PC-3 (cell line): Measurements from ENCODE around the gene MGAT4D. TPM values are rescaled to one million over a fixed set of nuclear protein-coding genes. Genes with fewer than 3 reads are reported as not detected.
A peak's percentile ranks its signal among the peaks of the same experiment; 100 is the strongest.

Experiments
- ATAC-seq: fragments of 200-7000 bp; cut with Tn5 transposase; 2 replicates; pipeline ENCODE4 v1.9.1; 2020; ENCODE audit warnings: mild to moderate bottlenecking, moderate library complexity
- BruUV-seq: library from RNA; stranded (reverse); fragments of 400-500 nt; replicated peaks from 2 replicates; lab custom pipeline; 2021; lab: Mats Ljungman, UMichigan
- CTCF ChIA-PET: fragments of 300-600 bp; sonication (Branson Sonifier 250); formaldehyde crosslinking; loops from one replicate; lab custom pipeline; 2022; ENCODE audit warnings: antibody characterized with exemption; lab: Charles Lee
- POLR2A ChIA-PET: fragments of 300-600 bp; sonication (Branson Sonifier 250); formaldehyde crosslinking; loops from one replicate; lab custom pipeline; 2022; ENCODE audit warnings: antibody characterized with exemption; ENCODE audit not compliant: unreplicated experiment; lab: Charles Lee
- DNase-seq: peaks from one replicate; pipeline ENCODE4 v3.0.0-alpha.2; 2015
- H2AFZ ChIP-seq: fragments of 300-600 bp; sonication (generic); 2 replicates; pipeline ENCODE4 v1.6.0; 2016; ENCODE audit warnings: antibody characterized with exemption, low read length
- H3F3A ChIP-seq: fragments of 300-600 bp; sonication (generic); one replicate; pipeline ENCODE4 v1.6.0; 2017; ENCODE audit warnings: antibody characterized with exemption, low read length, control low read depth, mild to moderate bottlenecking; ENCODE audit not compliant: unreplicated experiment
- H3K27ac ChIP-seq: fragments of 300-600 bp; sonication (generic); 2 replicates; pipeline ENCODE4 v1.5.1; 2016; ENCODE audit warnings: mild to moderate bottlenecking, low read length
- H3K27me3 ChIP-seq: fragments of 300-600 bp; sonication (generic); 2 replicates; pipeline ENCODE4 v1.6.1; 2016; ENCODE audit warnings: low read length, mixed read lengths
- H3K36me3 ChIP-seq: fragments of 300-600 bp; sonication (generic); 2 replicates; pipeline ENCODE4 v1.6.1; 2016; ENCODE audit warnings: low read depth, mixed run types, low read length, mixed read lengths
- H3K4me1 ChIP-seq: fragments of 300-600 bp; sonication (generic); 2 replicates; pipeline ENCODE4 v1.5.1; 2016; ENCODE audit warnings: low read length; ENCODE audit not compliant: insufficient read depth
- H3K4me2 ChIP-seq: fragments of 300-600 bp; sonication (generic); 2 replicates; pipeline ENCODE4 v1.6.0; 2016; ENCODE audit warnings: low read length
- H3K4me3 ChIP-seq: fragments of 300-600 bp; sonication (generic); 2 replicates; pipeline ENCODE4 v1.5.1; 2016; ENCODE audit warnings: mild to moderate bottlenecking, low read length, mixed read lengths
- H3K79me2 ChIP-seq: fragments of 300-600 bp; sonication (generic); 2 replicates; pipeline ENCODE4 v1.6.1; 2017; ENCODE audit warnings: low read length, mixed read lengths
- H3K9ac ChIP-seq: fragments of 300-600 bp; sonication (generic); 2 replicates; pipeline ENCODE4 v1.6.0; 2016; ENCODE audit warnings: mild to moderate bottlenecking, low read length
- H3K9me2 ChIP-seq: fragments of 300-600 bp; sonication (generic); replicated peaks from 2 replicates; pipeline ENCODE4 v1.6.1; 2016; ENCODE audit warnings: mixed run types, low read length, mixed read lengths
- H3K9me3 ChIP-seq: fragments of 300-600 bp; sonication (generic); 2 replicates; pipeline ENCODE4 v1.6.1; 2016; ENCODE audit warnings: low read length, mixed read lengths
- H4K20me1 ChIP-seq: fragments of 300-600 bp; sonication (generic); 2 replicates; pipeline ENCODE4 v1.6.1; 2016; ENCODE audit warnings: low read length, mixed read lengths
- EZH2 ChIP-seq: fragments of 300-600 bp; sonication (generic); IDR thresholded peaks from one replicate; pipeline ENCODE4 v1.6.1; 2017; ENCODE audit warnings: antibody characterized with exemption, mild to moderate bottlenecking, low read length; ENCODE audit not compliant: unreplicated experiment
- EZH2phosphoT487 ChIP-seq: fragments of 300-600 bp; sonication (generic); IDR thresholded peaks from 2 replicates; pipeline ENCODE4 v1.6.1; 2018; ENCODE audit warnings: mild to moderate bottlenecking, antibody characterized with exemption, low read length, borderline replicate concordance
- intact Hi-C: fragments of 100-400 bp; cut with micrococcal nuclease; formaldehyde crosslinking; loops from 2 replicates; pipeline ENCODE4 v1.9.0; 2023
- total RNA-seq: library from RNA; depleted of rRNA; stranded (reverse); fragments of >200 nt; gene quantifications from 2 replicates; pipeline ENCODE4 v1.2.3, GENCODE V29; 2014
- TF ChIP-seq, protein P1 (sequence below): fragments of 300-600 bp; sonication (generic); conservative IDR thresholded peaks from 2 replicates; pipeline ENCODE4 v1.5.1; 2017; ENCODE audit warnings: antibody characterized with exemption, low read depth, mild to moderate bottlenecking, low read length

Gene MGAT4D
- total RNA-seq, 1 experiment from 2014 or later = not detected

GRCh38 chr4:140529434-140529833 lies 31.3 kb upstream of the MGAT4D start:
- no TSS peak for BruUV-seq
- no peaks in the 10 kb centered on the region for H3K9me3 ChIP-seq
- H3K9ac ChIP-seq = no peak overlapping the region
- no peaks in the 10 kb centered on the region for H3K9me2 ChIP-seq
- peaks cover 7% of the 10 kb centered on the region; the same call in 1 of the 2 replicates for H3K4me1 ChIP-seq
- no peak for ATAC-seq
- no peak for DNase-seq
- no peaks in the 10 kb centered on the region for H4K20me1 ChIP-seq
- no peak overlapping the region for H3K4me2 ChIP-seq
- H3F3A ChIP-seq = no peaks in the 10 kb centered on the region
- no peaks in the 10 kb centered on the region; the same call in none of the 2 replicates for H3K36me3 ChIP-seq
- no peak overlapping the region for H2AFZ ChIP-seq
- peaks cover 15% of the 10 kb centered on the region; the same call in 1 of the 2 replicates for H3K79me2 ChIP-seq
- intact Hi-C loops = no loop called here
- no peak overlapping the region for H3K27ac ChIP-seq
- no peaks in the 10 kb centered on the region for H3K27me3 ChIP-seq
- TF ChIP-seq EZH2 (no peak), EZH2phosphoT487 (no peak)
- TF ChIP-seq, protein P1, sequence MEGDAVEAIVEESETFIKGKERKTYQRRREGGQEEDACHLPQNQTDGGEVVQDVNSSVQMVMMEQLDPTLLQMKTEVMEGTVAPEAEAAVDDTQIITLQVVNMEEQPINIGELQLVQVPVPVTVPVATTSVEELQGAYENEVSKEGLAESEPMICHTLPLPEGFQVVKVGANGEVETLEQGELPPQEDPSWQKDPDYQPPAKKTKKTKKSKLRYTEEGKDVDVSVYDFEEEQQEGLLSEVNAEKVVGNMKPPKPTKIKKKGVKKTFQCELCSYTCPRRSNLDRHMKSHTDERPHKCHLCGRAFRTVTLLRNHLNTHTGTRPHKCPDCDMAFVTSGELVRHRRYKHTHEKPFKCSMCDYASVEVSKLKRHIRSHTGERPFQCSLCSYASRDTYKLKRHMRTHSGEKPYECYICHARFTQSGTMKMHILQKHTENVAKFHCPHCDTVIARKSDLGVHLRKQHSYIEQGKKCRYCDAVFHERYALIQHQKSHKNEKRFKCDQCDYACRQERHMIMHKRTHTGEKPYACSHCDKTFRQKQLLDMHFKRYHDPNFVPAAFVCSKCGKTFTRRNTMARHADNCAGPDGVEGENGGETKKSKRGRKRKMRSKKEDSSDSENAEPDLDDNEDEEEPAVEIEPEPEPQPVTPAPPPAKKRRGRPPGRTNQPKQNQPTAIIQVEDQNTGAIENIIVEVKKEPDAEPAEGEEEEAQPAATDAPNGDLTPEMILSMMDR = no peak
- ChIA-PET CTCF (no interaction called here), POLR2A (no interaction called here)
- H3K4me3 ChIP-seq = no peak overlapping the region

- Histone ChIP-seq H3K4me3 (peak within 1 kb of the TSS; percentile 77), H3K9ac (peak within 1 kb of the TSS; percentile 84), H3K36me3 (no peaks in the 10 kb centered on the region; the same call in none of the 2 replicates), H3K4me1 (peaks cover 7% of the 10 kb centered on the region; the same call in 1 of the 2 replicates), H4K20me1 (no peaks in the 10 kb centered on the region), H3K27me3 (no peaks in the 10 kb centered on the region), H3F3A (no peaks in the 10 kb centered on the region), H3K9me3 (no peaks in the 10 kb centered on the region), H3K79me2 (peaks cover 15% of the 10 kb centered on the region; the same call in 1 of the 2 replicates), H3K9me2 (no peaks in the 10 kb centered on the region), H2AFZ (peak within 1 kb of the TSS; percentile 98), H3K4me2 (peak within 1 kb of the TSS; percentile 80), H3K27ac (peak within 1 kb of the TSS; percentile 37)
- BruUV-seq = no TSS peak
- intact Hi-C loops = loop anchor here (1.0 to 5.0 kb wide), 2 partner anchors 97 to 152 kb away; partner anchors contain the start of genes CLGN and SCOC
- DNase-seq (peak; percentile 92), ATAC-seq (peak; percentile 100)
- ChIA-PET POLR2A (no interaction called here), CTCF (interaction anchor here (0.5 to 0.7 kb wide), 2 partner anchors 75 to 151 kb away, joined by 3 read pairs; partner anchors contain the start of gene SCOC)
- TF ChIP-seq, protein P1 = peak; percentile 77
- TF ChIP-seq EZH2 = no peak
Observed at GRCh38 chr4:140523857-140524742, 26.0 kb upstream of the MGAT4D start, which contains the start of gene ELMOD2. ELMOD2 (plus strand) TSS chr4:140524168; CDS start chr4:140525429, 1,261 bp downstream.
